HEK293 (cell line): ENCODE data around the gene CEP44.

Source experiments
- GLI2 ChIP-seq: fragments of 450-650 bp; formaldehyde crosslinking; IDR thresholded peaks from 2 replicates; pipeline ENCODE4; 2017; ENCODE audit warnings: missing biosample characterization, missing genetic modification characterization, low read depth, borderline replicate concordance
- ZNF140 ChIP-seq: fragments of 450-650 bp; formaldehyde crosslinking; IDR thresholded peaks from 2 replicates; pipeline ENCODE4 v1.5.1; 2016; ENCODE audit warnings: missing biosample characterization, missing genetic modification characterization
- ZNF629 ChIP-seq: fragments of 450-650 bp; formaldehyde crosslinking; IDR thresholded peaks from 2 replicates; pipeline ENCODE4 v1.5.1; 2017; ENCODE audit warnings: missing biosample characterization, missing genetic modification characterization
- ZNF768 ChIP-seq: fragments of 450-650 bp; formaldehyde crosslinking; IDR thresholded peaks from 2 replicates; pipeline ENCODE4 v1.5.1; 2018; ENCODE audit warnings: missing biosample characterization, mild to moderate bottlenecking, missing genetic modification characterization
- TF ChIP-seq, protein P1 (sequence below): fragments of 450-650 bp; formaldehyde crosslinking; IDR thresholded peaks from 2 replicates; pipeline ENCODE4 v1.5.1; 2016; ENCODE audit warnings: missing biosample characterization, missing genetic modification characterization

DNA sequence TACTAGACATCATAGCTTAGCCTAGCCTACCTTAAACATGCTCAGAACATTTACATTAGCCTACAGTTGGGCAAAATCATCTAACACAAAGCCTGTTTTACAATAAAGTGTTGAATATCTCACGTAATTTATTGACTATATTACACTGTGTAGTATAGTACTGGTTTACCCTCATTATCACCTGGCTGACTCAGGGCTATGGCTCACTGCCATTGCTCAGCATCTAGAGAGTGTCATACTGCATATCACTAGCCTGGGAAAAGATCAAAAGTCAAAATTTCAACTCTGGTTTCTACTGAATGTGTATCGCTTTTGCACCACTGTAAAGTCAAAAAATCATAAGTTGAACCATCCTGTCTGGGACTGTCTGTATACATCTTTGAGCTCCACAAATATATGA is 78.6 kb downstream of the CEP44 start:
- TF ChIP-seq, protein P1, sequence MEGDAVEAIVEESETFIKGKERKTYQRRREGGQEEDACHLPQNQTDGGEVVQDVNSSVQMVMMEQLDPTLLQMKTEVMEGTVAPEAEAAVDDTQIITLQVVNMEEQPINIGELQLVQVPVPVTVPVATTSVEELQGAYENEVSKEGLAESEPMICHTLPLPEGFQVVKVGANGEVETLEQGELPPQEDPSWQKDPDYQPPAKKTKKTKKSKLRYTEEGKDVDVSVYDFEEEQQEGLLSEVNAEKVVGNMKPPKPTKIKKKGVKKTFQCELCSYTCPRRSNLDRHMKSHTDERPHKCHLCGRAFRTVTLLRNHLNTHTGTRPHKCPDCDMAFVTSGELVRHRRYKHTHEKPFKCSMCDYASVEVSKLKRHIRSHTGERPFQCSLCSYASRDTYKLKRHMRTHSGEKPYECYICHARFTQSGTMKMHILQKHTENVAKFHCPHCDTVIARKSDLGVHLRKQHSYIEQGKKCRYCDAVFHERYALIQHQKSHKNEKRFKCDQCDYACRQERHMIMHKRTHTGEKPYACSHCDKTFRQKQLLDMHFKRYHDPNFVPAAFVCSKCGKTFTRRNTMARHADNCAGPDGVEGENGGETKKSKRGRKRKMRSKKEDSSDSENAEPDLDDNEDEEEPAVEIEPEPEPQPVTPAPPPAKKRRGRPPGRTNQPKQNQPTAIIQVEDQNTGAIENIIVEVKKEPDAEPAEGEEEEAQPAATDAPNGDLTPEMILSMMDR (tag by site-specific recombination): no peak
- TF ChIP-seq ZNF140 (tag by site-specific recombination) (no peak), ZNF768 (tag by site-specific recombination) (no peak), ZNF629 (tag by site-specific recombination) (no peak), GLI2 (tag by site-specific recombination) (no peak)
